T1000 (cell line): ENCODE results near the gene MATCAP1.

Source experiments
- DNase-seq: peaks from one replicate; lab custom pipeline; 2025; ENCODE audit warnings: mixed read lengths; lab: John Stamatoyannopoulos, UW

The MATCAP1 gene

DNA sequence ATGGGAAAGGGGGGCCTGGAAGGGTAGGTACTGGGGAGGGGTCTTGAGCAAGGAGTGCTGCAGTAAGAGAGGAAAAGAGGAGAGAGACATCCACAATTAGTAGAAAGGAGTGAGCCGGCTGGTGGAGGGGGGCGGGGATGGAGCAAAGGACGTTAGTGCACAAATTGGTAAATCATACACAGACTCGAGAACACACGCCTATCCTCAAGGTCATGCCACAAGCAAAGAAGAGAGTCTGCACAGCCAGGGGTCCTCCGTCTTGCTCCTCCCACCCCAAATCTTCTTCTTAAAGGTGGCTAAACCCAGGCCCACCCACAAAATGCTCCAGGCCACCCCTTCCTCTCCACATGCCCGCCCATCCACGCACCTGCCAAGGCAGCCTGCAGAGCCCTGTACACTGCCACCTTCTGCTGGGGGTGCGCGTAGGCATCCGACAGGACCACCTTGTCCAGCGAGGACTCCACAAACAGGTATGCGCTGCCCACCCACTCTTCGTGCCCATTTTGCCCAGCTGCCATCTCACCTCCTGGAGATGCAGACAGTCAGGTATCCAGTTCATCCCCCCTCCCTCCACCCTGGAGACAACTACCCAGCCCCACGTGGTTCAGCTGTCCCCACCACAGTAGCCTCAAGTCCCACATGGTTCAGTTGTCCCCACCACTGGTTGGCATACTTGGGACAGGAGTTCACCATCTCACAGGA, 27.5 kb downstream of the MATCAP1 start:
- no peak for DNase-seq

DNA sequence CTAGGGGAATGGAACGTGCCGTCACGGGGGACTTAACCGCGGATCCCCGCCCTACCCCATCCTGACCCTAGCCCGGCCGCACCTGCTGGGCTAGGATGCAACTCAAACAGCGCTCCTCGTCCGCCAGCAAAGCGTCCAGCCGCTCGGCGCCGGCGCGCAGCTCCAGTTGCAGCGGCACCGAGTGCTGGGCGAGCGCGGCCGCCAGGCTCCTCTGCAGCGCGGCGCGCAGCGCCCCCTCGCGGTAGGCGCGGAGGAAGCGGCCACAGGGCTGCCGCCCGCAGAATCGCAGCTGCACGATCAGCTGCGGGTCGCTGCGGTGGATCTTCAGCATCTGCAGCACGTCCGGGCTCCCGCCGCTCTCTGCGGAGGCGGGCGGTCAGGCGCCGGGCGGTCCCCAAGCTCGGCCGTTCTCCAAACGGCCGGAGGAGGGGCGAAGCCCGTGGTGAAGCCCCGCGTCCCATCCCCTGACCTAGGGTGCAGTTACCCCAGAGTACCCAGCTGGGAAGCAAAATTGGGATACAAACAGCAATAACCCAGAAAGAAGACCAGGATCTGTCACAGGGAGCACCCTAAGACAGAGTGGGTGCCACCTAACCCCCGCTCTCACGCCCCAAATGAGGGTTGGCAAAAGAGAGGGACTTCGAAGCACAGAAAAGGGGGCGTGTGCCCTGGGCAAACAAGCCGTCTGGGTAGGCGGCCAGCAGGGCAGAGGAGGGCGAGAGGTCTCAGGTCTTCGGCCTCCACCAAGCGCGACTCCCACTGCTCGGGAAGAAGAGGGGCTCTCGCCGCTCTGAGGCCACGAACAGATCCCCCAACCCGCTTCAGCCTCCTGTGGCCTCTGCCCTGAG, 28.2 kb downstream of the MATCAP1 start:
- DNase-seq = peak; percentile 44

DNA sequence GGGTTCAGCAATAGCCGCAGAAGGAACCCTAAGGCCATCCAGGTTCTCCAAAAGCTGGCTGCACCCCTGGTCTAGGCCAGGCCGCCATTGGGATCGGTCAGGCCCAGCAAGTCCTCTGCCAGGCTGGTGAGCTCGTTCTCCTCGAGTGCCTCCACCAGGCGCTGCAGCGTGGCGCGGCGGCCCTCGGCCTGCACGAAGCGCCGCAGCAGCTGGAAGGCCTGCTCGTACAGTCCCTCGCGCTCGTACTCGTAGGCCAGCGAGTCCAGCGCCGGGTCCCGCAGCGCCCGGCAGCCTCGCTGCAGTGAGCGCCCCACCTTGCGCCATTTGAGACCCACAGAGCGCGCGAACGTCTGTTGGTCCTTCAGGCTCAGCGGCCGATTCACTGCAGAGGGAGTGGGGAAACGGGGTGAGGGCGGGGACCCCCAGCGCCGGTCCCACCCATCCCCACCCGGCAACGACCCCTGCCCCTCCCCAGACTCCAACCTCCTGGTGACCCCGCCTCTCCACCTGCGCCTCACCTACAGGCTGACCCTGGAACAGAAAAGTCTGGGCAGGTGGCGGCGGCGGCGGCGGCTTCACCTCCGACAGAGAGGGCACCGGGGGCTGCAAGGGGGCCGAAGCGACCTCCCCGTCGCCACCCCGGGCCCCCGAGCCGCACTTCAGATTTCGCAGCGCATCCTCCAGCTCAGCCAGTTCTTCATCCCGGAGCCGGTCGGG, 29.0 kb downstream of the MATCAP1 start:
- no peak for DNase-seq

DNA sequence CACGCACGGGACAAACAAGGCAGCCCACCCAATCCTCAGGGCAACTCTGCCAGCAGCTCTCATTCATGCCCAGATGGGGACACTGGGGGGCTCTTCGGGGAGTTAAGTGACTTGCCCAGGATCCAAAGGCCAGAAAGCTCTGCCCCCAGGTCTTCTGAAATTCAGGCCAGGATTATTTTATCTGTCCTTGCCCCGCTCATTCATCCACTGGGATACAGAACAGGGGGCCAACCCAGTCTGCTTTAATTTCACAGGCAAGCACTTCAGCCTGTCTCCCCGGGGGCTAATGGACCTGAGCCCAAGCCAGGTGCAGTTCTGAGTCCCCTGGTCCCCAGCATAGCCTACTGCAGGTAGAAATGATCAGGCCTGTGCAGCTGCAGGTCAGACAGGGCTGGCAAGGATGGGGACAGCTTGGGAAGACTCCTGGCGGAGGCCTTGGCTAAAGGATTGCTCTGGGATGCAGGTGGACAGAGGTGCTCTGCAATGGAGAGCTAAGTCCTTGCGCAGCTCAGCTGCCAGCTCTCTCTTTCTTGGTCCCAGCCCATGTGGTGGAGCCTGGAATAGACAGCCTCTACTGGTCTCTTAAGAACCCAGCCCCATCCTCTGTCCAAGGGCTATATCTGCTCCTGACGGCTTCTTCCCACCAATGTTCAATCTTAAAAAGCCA, 32.2 kb downstream of the MATCAP1 start:
- DNase-seq = no peak

DNA sequence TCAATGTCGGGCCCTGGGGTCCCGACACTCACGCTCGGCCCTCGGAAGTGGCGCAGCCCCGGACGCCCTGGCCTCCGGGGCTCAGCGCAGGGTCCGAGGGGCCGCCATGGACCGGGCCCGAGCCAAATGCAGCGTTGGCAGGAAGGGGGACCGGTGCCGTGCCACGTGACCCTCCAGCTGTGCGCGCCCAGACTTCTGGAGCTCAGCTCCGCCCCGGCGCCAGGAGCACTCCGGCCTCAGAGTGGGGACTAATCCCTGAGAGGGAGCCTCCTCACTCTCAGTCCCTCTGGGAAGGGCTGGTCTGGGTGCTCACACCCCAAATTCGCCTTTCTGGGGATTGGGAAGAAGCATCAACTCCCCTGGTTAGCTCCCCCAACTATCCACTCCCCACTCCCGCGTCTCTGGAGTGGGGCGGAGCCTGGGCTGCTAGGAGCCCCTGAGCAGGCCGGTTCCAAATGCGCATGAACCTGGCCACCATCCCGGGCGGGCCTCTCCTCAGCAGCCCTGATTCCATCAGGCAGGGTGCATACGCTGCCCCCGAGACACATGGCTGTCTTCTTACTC, 32.8 kb downstream of the MATCAP1 start, which contains the start of gene B3GNT9:
Gene B3GNT9 (minus strand): TSS at position 166 of the 564 bp plus-strand sequence. CDS start 513 bp downstream, outside the sequence.
- DNase-seq = peak; percentile 51

DNA sequence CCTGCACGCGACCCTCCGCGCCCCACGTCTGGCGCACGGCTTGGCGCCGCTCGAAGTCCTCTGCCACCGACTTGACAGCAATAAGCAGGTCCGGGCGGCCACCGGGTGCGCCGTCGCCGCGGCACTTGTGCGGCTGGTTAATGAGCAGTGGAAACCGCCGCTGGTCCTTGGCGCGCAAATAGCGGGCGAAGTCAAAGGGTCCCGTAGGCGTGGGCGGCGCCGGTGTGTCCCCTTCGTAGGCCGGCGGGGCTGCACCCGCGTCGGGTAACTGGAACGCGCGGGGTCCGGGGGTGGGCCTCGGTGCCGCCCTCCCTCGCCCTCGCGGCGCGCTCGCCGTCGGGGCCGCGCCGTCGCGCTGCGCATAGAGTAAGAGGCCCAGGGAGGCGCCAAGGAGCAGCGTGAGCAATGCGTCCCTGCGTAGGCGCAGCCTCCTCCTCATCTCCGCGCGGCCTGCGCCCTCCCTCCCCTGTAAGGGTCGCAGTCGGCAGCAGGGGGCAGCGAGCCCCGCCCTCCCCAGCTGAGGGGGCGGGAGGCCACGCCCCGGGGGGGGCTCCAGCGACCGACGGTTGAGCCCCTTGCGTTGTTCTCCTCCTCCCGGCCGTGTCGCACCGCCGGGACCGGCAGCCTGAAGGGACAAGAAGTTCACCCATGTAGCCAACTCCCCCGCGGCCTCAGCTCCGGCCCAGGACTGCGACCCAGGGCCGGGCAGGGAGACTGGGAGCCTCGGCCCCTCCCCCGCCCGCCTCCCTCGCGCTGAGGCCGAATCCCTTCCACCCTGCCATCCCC, 33.5 kb downstream of the MATCAP1 start:
- no peak for DNase-seq

DNA sequence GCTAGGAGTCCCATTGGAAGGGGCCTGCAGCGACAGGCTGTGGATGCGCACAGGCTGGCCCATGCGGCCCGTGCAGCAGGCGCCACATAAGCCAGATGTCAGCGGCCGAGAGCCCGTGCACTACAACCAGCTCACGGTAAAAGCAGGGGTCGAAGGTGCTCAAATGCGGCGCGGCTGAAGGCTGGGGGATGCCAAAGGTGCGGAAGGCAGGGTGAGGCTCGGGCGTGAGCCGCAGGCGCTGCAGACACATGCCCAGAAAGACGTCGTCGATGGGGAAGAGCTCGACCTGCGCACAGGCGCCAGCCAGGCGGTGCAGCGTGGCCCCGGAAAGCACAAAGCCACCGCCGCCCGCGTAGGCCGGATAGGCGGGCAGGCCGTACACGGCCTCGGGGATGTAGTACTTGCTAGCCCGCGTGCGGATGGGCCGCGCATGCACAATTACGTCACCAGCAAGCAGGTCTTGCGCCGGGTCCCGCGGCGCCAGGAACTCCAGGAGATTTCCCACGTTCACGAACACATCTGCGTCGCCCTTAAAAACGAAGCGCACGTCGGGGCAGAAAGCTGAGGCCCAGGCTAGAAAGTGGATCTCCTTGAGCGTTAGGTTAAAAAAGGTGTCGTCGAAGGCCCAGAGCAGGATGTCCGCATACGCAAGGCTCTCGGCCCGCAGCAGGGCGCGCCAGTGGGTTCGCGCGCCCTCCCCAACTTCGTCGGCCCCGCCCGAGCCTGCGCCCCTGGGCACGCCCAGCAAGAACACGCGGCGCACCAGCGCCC, 34.3 kb downstream of the MATCAP1 start:
- DNase-seq = no peak

DNA sequence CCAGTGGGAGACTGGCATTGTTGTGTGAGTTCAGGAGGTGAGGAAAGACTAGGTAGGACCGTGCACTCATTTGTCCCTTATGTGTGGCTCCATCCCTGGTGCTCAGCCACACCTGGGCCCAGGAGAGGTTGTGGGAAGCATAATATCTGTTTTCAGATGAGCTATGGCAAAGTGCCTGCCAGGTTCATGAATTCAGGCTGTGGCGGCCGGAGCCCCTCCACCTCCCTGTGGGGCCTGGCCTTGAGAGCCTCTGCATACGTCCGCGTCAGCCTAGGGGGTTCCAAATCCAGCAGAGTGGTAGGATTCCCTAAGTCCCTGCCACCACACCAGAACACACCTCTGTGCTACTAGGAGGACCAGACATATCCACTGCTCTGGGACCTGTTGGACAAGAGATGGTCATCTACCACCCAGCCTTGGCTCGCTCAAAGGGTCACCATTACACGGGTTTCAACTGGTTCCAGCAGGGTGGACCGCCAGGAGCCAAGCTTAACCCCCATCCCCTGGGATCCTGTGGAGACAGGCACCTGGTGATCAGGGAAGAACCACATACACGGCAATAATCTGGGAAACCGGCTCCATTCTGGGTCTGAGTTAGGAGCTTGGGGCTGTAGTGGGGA, 35.0 kb downstream of the MATCAP1 start:
- DNase-seq = no peak

DNA sequence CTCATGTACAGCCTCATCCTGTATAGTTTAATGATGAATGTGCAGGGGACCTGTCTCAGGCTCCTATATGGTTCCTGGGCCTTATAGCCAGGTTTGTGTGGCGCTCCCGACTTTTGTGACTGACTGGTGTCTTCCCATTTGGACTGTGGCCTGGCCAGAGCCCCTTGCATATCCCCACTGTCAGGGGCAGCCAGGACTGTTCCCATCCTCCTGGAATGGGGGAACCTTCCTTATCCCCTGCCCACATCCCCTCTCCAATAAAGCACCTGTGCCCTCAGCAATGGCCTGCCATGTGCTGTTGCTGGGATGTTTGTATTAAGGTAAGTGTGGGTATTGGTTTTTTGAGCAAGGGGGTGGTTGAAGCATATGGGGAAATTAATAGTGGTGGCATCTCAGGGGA, 35.5 kb downstream of the MATCAP1 start:
- DNase-seq = no peak

DNA sequence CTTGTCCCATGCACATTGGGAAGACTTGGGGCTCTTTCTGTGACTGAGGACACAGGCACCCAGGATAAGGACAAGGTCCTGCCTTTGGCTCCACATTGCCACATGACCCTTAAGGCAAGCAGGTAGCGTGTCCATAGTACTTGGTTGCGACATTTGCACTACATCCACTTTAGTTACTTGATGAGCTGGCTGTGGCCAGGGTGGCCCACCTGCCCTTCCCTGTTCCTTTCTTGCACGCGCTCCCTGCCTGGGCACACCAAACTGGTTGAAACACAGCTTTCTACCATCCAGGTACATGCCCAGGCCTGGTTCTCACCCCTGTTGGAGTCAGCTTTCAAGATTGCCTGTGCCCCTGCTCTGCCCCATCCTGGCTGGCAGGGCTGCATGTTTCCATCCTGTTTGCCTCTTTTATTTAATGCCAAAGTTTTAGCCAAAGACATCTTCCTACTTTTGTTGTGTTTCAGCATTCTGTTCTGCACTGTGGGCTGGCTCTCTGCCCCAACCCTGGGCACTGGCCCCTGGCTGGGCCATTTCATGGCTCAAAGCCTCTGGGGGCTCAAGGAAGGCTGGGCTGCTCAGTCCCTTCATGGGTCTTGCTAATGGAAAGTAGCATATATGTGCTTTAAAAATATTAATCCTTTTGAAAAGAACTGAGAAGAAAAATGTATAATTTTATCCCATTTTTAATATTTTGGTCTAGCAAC, 36.2 kb downstream of the MATCAP1 start:
- DNase-seq = no peak

DNA sequence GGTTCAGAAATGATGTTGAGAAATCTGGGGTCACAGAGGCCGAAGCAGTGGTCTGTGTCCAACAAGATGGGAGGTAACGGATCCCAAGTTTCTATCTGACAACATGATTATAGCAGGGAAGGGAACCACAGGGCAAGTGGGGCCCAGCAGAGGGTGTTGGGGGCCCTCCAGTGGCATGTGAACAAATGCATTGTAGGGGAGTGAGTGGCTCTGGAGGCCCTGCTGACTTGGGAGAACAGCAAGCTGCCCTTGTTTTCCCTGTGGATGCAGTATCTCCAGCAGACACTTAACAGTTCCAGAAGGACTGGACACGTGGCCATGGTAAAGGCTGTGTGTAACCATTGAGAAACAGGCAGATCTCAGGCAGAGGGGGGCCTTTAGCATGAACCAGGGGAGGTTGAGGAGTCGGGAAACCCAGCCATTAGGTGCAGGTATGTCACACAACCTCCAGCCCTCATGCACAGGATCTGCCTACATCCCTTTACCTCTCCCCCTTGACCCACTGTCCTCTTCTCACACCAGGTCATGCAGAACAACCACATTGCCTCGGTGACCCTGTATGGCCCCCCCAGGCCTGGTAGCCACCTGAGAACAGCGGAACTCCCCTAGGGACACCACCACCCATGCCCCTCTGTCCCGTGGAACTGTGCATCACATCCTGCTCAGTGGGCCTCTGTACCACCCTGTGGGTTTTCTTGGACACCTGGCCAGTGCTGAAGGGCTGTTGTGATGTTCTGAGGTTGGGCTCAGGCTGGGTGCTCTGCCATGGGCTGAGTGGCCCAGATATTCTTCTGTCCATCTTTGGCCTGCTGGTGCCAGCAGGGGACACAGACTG, 37.0 kb downstream of the MATCAP1 start:
- DNase-seq = no peak

DNA sequence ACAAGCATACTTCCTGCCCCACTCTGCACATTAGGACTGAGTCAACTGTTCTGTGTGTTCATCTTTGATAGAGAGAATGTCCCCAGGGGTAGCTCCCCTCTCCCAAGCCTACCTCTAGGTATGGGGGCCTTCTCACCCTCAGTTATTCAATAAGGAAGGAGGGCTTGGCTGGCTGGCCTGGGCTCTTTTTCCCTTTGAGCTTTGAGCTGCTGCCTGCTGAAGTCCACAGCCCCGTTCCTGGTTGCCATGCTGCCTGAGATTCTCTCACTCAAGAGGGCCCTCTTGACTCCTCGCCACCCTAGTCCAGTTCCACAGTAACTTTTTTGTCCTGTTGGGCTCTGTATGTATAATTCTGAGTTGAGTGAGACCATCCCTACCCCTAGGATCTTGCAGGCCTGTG, 38.0 kb downstream of the MATCAP1 start:
- DNase-seq = no peak

DNA sequence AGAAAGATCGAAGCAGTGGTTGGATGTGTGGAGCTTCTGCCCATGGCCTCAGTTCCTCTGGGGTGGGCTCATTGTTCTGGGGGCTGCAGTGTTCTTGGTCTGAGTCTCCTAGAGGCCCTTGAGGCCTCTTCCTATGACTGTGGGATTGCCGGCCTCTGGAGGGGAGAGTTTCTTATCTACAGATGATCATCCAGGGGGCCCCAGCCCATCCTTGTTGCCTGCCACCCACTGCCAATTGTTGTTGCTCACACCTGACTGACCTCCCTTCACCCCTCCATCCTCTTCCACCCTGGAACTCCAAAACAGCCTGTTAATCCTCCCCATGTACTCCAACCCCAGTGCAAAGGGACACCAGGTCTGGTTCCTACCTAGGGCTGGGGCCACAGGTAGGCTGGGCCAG, 38.8 kb downstream of the MATCAP1 start:
- no peak for DNase-seq

DNA sequence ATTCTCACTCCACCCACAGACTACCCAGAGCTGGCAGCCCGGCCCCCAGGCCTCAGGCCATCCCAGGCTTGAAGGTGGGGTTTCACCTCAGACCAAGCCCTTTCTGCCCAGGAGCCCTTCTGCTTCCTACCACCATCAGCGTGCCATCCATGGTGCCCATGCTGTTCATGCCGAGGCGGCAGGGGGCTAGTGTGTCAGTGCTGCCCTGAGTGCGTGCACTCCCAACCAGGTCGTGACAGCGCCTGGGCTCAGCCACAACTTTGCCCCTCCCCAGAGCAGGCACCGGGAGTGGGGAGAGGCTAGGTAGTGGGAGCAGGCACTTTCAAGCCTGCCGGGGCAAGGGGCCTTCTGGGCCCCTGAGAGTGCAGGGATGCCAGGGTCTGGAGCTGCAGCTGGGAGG, 41.4 kb downstream of the MATCAP1 start:
- no peak for DNase-seq

DNA sequence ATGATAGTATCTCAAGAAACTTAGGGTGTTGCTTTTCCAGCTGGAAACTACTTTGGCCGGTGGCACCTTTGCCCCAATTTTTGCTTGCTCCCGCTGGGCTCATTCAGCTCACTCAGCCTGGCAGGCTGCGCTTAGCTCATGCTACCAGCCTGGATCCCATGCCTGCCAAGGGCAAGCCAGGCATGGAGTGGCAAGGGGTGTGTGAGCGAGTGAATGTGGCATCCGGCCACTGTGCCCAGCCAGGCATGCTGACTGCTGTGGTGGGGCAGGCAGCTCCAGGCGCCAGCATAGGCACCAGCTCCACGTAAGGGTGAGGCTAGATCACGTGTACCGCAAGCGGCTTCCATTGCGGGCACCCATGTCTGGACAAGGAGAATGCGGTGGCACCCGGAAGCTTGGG, 42.4 kb downstream of the MATCAP1 start:
- no peak for DNase-seq

DNA sequence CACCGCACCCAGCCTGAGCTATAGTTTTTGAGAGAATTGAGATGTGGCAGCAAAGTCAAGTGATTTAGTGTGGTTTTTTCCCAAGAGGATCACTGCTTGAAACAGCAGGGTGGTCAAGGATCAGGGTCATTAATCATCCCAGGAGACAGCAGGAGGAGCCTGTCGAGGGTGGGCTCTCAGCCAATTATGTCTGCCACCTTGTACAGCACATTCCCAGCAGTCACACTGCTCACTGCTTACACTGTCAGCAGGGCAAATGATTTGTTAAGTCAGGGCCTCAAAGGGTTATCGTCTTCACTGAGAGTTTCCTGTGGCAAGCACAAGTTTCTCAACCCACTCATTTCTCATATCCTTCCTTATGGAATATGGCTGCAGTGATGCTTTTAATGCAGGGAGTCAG, 46.2 kb downstream of the MATCAP1 start:
- DNase-seq = no peak

DNA sequence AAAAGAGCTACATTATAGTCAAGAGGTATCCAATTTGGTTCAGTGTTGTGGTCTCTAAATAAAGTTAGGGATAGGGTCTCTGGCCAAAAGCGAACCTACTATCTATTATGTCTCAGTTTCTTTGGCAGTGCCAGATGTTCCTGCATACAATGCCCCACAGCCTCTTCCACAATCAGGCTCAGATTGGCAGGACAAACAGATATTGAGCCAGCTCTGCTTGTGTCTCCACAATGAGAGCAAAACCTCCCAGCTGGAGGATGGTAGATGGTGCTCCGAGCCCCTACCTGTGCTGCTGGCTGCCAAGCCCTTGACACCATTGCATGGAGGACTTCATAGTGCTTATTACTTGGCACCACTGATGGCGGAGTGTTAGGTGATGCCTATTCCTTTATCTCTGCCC, 54.3 kb downstream of the MATCAP1 start:
- DNase-seq = no peak

DNA sequence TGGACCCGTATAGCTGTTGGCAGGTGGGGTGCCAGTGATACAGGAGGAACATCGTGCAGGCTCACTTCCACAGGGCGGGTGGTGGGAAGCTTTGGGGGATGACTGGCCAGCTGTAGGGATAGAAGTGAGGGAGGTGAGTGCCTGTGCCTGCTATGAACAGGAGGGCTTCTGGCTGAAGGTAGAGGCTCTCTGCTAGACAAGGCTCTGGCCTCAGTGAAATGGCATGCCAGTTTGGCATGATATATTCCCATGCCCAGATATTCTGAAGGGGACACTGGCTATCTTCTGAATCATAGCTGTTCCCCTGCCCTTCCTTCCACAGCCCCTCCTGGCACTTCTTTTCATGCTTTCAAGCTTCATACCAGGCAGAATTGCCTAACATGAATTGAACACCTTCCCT, 54.9 kb downstream of the MATCAP1 start:
- no peak for DNase-seq
